ENCODE data around the gene KNDC1.

The KNDC1 gene

DNA sequence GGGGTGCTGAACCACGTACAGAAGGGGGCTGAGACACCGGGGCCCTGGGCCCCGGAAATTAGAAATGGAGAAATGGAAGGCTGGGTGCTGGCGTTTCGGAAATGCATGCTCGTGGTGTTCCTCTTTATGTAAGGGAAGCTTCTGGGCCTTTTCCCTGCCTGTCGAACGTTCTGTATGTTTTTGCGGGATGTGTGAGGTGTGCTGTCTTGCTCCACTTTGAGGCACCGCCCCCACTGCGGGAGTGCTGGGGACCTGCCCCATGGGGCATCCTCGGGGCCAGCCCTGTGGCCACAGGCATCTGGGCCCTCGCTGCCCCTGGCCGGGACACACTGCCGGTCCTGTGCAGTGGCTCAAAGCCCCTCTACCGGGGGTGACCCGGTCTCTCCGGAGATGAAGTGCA, 75.9 kb downstream of the KNDC1 start:
- no peak for DNase-seq

DNA sequence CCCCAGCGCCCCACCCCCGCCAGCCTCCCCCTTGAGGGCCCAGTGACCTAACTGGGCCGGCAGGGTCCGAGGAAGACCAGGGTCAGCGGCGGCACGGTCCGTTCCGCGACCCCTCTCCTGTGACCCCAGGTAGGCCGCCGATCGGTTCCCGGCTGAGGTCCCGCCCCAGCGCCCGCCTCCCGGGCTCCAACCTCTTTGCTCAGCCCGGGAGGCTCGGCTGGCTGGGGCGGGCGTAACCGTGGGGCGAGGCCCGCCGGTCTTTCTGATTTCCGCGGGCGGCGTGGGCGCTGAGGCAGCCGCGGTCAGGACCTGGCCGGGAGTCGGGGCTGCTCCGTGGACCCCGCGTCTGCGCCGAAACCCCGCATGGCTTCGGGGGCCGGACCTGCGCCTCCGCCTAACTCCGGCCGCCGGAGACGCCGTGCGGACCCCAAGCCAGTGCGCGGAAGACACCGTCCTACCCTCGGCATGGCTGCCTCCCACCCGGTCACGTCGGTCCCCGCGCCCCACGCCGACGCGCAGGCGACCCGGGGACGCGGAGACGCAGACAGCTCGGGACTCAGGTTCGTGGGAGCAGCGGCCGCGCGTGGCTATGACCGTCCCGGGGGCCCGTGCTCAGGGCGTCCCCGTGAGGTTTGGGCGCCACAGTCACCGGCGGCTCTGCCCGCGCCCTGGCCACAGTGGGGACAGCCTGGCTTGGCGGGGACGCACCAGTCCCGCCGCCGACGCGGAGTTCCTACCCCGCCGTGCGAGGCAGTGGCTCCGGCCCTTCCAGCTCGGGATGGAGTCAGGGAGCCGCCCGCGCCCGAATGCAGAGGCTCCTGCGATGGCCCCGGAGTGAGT, 76.6 kb downstream of the KNDC1 start:
- no peak for DNase-seq

DNA sequence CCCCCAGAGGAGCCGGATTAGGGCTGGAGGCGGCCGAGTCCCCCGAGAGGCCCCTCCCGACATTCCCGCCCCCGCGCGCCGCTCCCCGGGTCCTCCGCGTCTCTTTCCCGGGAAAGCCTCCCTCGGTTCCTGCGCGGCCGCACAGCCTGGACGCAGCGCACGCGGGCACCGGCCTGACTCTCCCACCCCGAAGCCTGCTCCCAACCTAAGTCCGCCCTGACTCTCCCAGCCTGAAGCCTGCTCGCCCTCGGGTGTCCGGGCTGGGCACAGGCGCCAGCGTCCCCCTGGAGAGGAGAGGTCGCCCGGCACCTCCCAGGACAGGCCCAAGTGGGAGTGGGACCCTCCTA, 77.2 kb downstream of the KNDC1 start:
- DNase-seq = no peak

DNA sequence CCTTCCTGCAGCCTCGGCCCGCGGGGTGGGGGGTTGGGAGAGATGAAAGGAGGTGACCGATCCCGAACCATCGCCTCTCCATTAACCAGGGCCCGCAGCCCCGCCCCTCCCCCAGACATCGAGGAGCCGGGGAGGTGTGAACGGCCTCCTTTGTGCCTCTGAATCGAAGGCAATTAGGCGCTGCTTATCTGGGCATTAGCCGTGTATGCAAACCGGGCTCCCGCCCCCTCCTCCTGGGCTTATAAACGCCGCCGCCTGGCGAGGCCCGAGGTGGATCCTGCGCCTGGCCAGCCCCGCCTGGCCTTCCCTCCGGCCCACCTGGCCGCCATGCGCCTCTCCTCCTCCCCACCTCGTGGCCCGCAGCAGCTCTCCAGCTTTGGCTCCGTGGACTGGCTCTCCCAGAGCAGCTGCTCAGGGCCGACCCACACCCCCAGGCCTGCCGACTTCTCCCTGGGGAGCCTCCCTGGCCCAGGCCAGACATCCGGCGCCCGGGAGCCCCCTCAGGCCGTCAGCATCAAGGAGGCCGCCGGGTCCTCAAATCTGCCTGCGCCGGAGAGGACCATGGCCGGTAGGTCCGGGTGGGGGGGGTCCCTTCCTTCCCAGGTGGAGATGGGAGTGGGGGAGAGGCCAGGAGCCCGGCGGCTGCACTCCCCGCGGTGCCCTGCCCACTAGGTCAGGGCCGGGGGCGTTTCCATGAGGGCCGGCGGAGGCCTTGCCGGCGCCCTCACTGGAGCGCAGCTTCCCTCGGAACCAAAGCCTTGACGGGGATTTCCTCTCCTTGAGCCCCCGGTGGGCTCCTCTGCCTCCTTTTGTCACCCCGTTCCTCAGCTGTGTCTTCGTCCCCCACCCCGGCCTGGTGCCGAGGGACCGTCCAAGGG, 77.8 kb downstream of the KNDC1 start, which contains the start of gene VENTX:
VENTX (plus strand) TSS at position 268 of the 878 bp plus-strand sequence; CDS start at position 328, 60 bp downstream.
- no peak for DNase-seq

DNA sequence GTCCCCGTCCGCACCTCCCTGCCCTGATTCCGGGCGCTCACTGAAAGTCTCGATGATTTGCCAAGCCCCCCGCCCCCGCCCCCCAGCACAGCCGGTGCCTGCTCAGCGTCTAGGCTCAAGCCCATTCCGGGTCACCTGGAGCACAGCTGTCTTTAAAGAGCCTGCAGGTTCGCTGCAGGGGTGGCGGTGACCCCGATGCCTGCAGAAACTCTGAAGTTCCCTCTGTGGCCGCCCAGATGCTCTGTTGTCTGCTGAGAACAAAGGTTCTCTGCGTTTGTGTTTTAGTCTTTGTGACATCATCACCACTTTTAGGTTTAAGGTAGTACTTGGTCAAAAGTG, 78.4 kb downstream of the KNDC1 start:
- DNase-seq = no peak

DNA sequence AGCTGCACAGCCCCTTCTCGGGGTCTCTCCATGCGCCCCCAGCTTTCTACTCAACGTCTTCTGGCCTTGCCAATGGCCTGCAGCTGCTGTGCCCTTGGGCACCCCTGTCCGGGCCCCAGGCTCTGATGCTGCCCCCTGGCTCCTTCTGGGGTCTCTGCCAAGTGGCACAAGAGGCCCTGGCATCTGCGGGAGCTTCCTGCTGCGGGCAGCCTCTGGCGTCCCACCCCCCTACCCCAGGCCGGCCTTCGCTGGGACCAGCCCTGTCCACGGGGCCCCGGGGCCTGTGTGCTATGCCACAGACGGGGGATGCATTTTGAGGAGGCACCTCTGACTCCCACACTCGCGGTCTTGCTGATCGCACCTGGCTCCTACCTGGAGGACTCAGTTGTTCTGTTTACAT, 80.0 kb downstream of the KNDC1 start:
- no peak for DNase-seq

DNA sequence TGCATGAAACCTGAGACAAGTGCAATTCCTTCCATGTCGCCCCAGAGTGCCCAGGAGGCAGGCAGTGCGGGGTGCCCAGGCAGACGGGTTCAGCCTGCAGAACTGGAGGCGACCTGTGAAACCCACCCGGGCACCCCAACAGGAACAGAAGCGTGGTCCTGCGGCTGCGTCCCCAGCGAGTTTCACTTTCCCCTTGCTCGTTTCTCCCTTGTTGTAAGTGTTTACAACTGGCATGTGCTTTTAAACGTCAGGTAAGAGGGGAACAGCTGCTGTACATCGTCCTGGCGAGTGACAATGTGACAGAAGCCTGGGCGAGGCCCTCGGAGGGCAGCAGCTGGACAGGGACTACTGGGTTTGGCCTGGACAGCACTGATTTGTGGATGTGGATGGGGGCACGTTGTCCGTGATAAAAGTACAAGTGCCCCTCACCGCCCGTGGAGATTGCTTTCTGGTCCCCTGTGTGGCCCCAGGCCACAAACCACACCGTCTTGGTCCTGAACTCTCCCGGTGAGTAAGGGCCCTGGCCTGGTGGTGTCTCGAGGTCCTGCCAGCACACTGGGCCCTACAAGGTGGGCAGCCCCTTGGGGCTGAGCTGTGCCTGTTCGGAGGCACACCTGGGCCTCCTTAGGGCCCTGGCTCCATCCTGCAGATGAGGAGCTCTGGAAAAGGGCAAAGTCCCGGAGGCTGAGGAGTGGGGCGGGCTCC, 81.6 kb downstream of the KNDC1 start:
- DNase-seq = no peak

DNA sequence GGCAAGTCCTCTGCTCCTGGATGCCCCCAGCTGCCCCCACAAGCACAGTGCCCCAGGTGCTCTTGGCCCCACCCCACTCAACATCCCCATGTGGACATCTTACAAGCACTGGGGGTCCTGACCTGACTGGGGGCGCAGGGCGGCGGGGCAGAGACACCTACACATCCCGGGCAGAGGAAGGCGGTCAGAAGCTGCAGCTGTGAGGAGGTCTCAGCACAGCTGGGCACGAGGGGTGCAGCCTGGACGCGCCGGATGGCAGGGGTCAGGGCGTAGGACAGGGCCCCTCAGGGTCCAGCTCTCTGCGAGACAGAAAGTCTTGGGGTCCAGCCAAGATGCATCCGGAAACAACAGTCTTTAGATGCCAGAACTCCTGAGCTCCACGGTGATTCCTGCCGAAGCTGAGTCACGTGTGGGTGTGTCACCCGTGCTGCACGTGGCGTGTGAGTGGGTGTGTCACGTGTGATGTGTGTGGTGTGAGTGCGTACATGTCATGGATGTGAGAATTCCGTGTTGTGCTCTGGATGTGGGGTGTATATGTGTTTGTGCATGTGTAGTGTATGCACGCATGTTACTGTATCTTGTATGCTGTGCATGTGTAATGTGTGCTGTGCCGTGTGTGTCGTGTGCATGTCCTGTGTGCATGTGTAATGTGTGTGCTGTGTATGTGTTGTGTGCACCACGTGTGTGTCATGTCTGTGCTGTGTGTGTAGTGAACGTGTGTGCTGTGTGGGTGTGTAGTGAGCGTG, 82.8 kb downstream of the KNDC1 start:
- DNase-seq = no peak

DNA sequence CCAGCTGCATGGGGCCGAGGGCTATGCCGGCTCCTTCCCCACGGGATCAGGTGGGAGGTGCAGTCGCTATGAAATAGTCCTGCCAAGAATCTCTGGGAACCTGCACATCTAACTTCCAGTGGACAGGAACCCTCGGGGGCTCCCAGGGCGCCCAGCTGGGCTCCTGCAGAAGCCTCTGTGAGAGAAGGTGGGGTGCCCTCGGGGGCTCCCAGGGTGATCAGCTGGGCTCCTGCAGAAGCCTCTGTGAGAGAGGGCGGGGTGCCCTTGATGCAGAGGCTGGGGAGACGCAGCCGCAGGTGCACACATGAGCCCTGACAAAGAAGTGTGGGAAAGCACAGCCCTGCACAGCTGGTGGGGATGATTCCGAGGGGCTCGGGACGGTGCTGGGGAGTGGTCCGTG, 83.6 kb downstream of the KNDC1 start:
- DNase-seq = no peak

DNA sequence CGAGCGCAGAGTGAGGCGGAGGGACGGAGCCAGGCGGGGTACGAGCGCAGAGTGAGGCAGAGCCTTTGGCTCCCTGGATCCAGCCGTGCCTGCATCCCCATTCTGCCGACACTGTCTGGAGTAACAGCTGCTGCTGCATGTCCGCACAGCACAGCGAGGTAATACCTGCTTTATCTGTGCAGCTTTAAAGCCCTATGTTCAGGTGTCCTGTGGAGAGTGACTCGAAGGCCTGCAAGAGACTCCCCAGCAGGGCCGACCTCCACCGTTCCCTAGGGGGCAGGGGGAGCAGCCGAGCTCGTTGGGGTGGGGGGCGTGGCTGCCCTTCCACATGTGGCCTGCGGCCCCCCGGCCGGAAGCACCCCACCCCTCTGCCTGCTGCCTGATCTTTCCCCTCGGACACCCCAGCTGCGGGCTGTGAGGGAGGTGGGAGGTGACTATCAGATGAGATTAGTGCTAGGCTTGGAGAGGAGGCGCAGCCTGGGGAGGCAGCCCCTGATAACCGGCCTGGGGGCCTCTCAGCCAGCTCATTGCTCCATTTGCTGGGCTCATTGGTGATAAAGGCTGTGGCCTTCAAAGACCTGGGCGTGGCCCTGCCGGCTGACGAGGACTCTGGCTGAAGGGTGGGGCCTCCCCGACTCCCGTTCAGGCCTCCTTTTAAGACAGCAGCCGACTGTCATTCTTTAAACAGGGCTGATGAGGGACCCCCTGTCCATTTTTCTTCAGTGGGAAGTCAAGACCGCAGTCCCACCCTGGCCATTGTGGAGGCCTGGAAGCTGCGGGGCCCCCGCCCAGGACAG, 85.6 kb downstream of the KNDC1 start:
- no peak for DNase-seq

DNA sequence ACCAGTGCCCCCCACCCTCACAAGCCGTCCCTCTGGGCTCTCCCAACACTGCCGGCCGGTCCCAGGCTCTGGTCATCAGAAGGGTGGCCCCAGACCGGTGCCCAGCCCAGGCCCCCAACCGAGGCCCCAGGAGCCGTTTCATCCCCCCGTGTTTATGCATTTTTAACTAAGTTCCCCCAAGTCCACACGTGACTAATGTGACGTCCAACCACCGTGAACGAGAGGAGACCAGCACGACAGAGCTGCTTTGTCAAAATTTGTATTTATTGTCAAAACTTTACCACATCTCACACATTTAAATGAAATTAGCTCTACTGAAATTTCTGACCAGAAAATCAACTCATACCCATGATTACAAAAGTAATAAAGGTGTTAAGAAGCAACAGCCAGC, 86.2 kb downstream of the KNDC1 start:
- DNase-seq = no peak

DNA sequence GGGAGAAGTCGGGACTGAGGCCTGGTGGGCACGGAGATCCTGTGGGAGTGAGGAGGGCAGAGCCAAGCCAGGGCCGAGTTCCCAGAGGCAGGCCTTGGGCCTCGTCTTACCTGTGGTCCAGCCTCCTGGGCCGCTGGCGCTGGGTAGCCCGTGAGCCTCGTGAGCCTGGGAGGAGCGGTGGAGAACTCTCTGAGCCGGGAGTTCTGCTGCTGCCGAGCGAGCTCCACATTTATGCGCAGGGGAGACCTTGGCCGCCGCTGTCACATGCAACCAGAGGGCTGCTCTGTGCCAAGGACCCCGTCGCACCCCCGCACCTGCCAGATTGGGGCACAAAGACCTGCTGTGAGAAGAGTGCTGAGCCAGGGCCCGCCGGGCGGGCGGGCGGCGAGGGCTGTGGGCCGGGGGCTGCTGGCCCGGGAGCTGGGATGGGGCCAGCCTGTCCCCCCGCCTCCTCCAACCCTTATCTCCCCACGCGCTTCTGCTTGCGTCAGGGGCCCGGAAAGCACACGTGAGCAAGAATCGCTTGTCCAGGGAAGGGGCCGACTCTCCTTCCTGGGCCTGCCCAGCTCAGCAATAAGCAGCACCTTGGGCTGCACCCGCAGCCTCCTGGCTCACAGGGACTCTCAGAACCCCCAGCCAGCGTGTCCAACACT, 87.8 kb downstream of the KNDC1 start:
- no peak for DNase-seq

DNA sequence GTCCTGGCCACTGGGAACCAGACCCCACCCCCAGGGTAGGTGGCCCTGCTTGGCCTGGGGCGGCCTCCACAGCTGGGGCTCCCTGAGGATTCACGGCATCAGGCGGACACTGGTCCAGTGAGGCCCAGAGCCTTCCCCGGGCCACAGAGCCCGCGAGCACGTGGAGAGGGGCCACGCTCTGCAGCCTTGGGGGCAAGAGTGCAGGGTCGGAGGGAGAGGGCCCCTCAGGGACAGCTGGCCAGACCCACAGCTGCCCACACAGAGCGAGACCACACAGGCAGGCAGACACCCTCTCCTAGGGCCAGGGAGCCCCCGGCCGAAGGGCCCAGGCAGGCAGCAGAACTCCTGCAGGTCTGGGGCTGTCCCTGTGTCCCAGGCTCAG, 88.3 kb downstream of the KNDC1 start:
- DNase-seq = no peak

DNA sequence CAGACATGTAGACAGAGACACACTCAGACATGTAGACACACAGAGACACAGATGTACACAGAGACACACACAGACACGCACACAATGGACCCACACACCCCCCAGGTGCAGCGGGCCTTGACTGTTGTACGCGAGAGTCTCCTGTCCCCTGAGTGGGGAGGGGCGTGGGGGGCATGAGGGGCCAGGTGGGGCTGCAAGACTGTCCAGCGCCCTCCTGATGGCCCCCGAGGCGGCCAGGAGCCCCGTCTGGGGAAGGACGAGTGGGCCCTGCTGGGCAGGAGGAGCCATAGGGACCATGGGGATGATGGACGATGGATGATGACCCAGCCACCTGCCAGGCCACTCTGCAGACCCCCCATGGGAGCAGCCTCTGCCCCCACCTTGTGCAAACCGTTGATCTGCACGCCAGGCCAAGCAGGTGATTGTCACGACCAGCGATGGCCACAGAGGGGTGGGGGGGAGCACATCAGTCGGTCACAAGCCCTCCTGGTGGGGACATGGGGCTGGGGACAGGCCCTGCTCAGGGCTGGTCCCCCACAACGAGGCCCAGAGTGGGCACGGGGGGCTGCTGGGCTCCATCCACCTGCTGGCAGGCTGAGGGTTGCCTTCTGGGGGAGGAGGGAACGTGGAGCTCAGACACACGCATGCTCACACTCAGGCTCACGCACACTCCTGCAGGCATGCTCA, 89.2 kb downstream of the KNDC1 start:
- no peak for DNase-seq

DNA sequence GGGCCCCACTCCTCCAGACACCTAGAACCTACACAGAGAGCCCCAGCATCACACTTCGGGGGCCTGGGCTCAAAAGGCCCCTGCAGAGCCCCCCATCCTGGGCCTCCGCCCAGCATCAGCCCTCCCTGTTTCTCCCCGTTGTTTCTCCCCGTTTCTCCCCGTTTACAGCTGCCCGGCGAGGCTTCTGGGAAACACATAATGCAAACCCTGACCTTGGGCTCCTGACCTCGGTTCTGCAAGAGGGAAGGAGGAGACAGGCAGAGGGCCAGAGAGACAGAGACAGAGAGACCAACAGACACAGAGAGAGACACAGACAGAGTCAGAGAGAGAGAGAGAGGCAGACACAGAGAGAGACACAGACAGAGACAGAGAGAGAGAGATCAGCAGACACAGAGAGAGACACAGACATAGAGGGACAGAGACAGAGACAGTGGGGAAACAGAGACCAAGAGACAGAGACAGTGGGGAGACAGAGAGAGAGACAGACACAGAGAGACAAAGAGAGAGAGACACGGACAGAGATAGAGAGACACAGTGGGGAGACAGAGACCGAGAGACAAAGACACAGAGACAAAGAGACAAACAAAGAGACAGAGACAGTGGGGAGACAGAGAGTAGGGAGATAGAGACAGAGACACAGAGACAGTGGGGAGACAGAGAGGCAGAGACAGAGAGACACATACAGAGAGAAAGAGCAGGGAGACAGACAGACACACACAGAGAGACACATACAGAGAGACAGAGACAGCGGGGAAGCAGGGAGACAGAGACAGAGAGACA, 90.1 kb downstream of the KNDC1 start:
- DNase-seq = no peak

DNA sequence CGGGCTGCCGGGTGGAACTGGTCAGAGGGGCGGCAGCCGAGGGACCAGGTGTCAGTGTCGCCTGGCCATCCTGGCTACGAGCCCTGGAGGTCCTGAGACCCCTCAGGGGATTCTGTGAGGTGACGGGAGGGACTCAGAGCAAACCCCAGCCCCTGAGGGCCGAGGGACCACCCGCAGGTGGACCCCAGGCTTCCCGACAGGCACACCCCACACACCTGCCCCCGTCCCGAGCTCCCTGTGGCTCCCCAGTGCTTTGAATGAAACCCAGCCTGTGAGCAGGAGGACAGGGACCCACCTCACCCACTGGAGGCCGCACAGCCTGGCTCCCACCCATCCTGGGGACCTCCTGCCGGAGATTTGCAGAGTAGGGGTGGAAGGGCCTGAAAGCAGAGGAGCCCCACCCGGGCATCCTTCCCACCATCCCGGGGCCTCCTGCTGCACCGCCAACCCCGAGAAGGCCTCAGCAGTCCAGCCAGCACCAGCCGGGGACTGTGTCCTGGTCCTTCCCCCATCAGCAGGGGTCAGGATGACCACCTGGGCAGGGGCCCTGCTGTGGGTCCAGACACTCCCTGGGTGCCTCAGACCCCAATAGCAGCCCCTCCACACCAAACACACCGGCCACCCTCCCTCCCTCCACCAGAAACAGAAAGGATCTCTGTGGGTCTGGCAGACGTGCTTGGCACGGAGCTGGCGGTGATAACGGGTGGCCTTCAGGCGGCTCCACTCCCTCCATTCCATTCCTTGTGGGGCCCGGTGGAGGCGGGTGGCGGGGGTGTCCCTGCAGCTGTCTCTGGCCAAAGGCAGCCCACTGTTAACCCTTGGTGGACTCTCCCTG, 91.6 kb downstream of the KNDC1 start:
- no peak for DNase-seq

DNA sequence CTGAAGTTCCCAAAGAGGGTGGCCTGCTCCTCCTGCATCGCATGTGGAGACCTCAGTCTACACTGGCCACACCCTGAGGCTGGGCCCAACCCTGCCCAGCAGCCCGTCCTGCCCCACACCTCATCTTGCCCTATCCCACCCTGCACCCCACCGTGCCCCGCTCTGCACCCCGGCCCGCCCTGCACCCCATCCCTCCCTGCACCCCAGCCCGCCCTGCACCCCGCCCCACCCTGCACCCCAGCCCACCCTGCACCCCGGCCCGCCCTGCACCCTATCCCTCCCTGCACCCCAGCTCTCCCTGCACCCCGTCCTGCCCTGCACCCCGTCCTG, 92.2 kb downstream of the KNDC1 start:
- DNase-seq = no peak
